Measurements from ENCODE around the gene ICAM1.
A peak's percentile ranks its signal among the peaks of the same experiment; 100 is the strongest.

DNA sequence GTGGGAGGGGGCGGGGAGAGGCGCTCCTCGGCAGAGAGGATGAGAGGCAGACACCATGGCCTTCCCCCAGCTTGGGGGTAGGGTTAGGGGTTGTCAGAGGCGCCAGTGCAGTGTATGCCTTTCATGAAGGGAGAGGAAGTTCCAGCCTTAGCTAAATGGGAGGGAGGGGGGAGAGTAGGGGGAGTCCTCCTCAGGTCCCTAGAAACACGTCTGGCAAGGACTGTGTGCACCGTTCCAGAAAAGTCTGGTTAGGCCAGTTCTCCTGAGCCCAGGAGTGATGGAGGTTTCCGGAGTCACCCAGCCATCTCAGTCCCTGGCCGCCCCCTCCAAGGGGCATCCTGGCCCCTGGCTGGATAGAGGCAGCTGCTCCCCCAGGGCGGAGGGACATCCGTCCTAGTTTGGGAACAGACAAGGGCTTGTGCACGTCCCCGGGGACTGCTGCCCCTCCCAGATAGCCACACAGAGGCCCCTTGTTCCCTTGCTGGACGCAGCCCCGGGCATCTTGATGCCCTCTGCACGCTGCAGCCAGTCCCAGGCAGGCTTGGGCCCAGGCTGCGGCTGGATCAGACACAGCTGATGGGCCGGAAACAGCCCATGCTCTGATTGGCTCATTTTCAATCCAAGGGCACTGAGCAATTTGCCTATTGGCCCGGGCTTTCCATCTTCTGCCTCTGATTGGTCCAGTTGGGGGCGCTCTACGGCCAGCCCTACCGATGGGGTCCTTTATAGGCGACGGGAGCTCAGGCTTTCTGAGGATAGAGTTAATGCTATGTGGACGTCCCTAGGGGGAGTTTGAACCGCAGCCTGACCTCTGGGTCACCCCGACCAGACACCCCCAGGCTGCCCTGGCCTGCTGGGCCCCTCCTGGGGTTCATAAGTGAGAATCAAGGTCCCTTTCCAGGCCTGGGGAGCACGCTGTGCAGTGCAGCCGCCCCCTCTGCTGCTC, 43.6 kb upstream of the ICAM1 start:
- TF ChIP-seq CTCF (IDR thresholded peaks at IDR 0.05) (peak in 4 of 5 experiments; percentile 14 to 40 (median 25)), POLR2A (IDR thresholded peaks at IDR 0.05) (peak in 1 of 2 donors; percentile 25)
